Gastroesophageal sphincter (tissue), 3 donors: ENCODE results near the gene KCTD19.

Source experiments
- CTCF ChIP-seq, 4 experiments: fragments of 200-600 bp in 2 of 4; fragments of 450-650 bp in 2 of 4; sonication (generic) in 1 of 4; IDR thresholded peaks; one replicate each; pipeline ENCODE4 v1.5.1; 2017 to 2019; ENCODE audit warnings: antibody characterized with exemption in 4 of 4, mild to moderate bottlenecking in 2 of 4, moderate library complexity in 2 of 4
- EP300 ChIP-seq: sonication (generic); formaldehyde crosslinking; IDR thresholded peaks from one replicate; pipeline ENCODE4 v1.6.1; 2017; ENCODE audit warnings: antibody characterized with exemption, mild to moderate bottlenecking
- POLR2A ChIP-seq, 2 donors: fragments of 450-650 bp; IDR thresholded peaks; one replicate each; pipeline ENCODE4 v1.6.1; 2017; ENCODE audit warnings: antibody characterized with exemption in 2 of 2, mild to moderate bottlenecking in 2 of 2, moderate library complexity in 1 of 2
- POLR2AphosphoS5 ChIP-seq: sonication (generic); formaldehyde crosslinking; IDR thresholded peaks from one replicate; pipeline ENCODE4 v1.6.1; 2017; ENCODE audit warnings: antibody characterized with exemption

- TF ChIP-seq CTCF (IDR thresholded peaks at IDR 0.05) (no peak), POLR2AphosphoS5 (no peak), POLR2A (IDR thresholded peaks at IDR 0.05) (no peak), EP300 (no peak)
Observed at GRCh38 chr16:67357561-67357960, 31.0 kb upstream of the KCTD19 start.
